Neural cell (in vitro differentiated cells): ENCODE data around the gene CDKN2AIPNL.
"Not testable (repeated sequence)": the region's sequence is repeated elsewhere in the genome, so short reads cannot be mapped to it uniquely, and the experiment has no call there.

Experiments
- CTCF ChIP-seq: fragments of 450-650 bp; IDR thresholded peaks from 2 replicates; pipeline ENCODE4 v1.5.1; 2014; ENCODE audit warnings: antibody characterized with exemption, mild to moderate bottlenecking, moderate library complexity; ENCODE audit not compliant: poor library complexity, severe bottlenecking
- EZH2 ChIP-seq: fragments of 200-600, 300-800 bp; shearing (Covaris generic), sonication (generic); IDR thresholded peaks from 2 replicates; pipeline ENCODE4 v1.6.1; 2014; ENCODE audit warnings: antibody characterized with exemption, low read length, borderline replicate concordance, mild to moderate bottlenecking; ENCODE audit not compliant: insufficient read depth, poor library complexity, severe bottlenecking
- TAF1 ChIP-seq: IDR thresholded peaks from 2 replicates; pipeline ENCODE4 v1.6.1; 2012; ENCODE audit warnings: low read depth

- TF ChIP-seq CTCF, TAF1, EZH2: not testable (repeated sequence)
These were observed 29.5 kb downstream of the CDKN2AIPNL start for GRCh38 chr5:134382204-134382603.
